ENCODE results near the gene CYB5D1.

DNA sequence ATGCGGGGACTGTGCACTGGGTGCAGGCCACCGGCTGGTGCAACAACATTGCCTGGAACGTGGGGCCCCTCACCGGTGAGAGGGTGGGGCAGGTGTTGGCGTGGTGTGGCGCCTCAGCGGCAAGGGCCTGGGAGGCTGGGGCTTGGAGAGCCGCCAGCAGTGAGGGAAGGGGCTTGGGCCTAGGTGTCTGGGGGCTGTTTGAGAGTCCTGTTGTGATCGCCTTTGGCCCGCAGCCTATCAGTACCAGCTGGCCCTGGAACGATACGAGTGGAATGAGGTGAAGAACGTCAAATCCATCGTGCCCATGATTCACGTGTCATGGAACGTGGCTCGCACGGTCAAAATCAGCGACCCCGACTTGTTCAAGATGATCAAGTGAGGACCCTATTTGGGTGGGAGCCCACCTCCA is 5.5 kb upstream of the CYB5D1 start:
- TF ChIP-seq, protein P1, sequence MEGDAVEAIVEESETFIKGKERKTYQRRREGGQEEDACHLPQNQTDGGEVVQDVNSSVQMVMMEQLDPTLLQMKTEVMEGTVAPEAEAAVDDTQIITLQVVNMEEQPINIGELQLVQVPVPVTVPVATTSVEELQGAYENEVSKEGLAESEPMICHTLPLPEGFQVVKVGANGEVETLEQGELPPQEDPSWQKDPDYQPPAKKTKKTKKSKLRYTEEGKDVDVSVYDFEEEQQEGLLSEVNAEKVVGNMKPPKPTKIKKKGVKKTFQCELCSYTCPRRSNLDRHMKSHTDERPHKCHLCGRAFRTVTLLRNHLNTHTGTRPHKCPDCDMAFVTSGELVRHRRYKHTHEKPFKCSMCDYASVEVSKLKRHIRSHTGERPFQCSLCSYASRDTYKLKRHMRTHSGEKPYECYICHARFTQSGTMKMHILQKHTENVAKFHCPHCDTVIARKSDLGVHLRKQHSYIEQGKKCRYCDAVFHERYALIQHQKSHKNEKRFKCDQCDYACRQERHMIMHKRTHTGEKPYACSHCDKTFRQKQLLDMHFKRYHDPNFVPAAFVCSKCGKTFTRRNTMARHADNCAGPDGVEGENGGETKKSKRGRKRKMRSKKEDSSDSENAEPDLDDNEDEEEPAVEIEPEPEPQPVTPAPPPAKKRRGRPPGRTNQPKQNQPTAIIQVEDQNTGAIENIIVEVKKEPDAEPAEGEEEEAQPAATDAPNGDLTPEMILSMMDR (conservative IDR thresholded peaks at IDR 0.05 in 1 of 2, IDR thresholded peaks at IDR 0.05 in 1 of 2; ENCODE audit: extremely low read depth in 1 of 2, insufficient read depth in 1 of 2, low read depth in 1 of 2, low read length in 2 of 2) = no peak
- TF ChIP-seq EZH2 (IDR thresholded peaks at IDR 0.05; ENCODE audit: borderline replicate concordance, low read length) = no peak

Data from mammary epithelial cell (primary cell).